Pancreas (tissue), 10 donors: ENCODE measurements around the gene CATSPERB. TPM values are rescaled to one million over a fixed set of nuclear protein-coding genes. Genes with fewer than 3 reads are reported as not detected.

Experiments used
- ATAC-seq, 4 donors: fragments of 200-7000 bp; cut with Tn5 transposase; one replicate each; pipeline versions ENCODE4 v1.8.0 to v1.9.1; 2020; ENCODE audit warnings: mild to moderate bottlenecking in 4 of 4, moderate library complexity in 4 of 4
- DNase-seq, 6 donors: peaks; one replicate each; pipeline ENCODE4 v3.0.0-alpha.2; 2020
- FAIRE-seq: peaks from 2 replicates; lab custom pipeline; 2012; peaks lifted over from hg19 to GRCh38; lab: Jason Lieb, UNC
- H3K27ac ChIP-seq, 4 donors: fragments of 200-600 bp; sonication (generic); 1 replicate in 3 of 4; 2 replicates in 1 of 4; pipeline versions ENCODE4 v1.5.0 to v1.8.0; 2020
- H3K27me3 ChIP-seq, 4 donors: fragments of 200-600 bp; one replicate each; pipeline ENCODE4 v1.8.0; 2021
- H3K36me3 ChIP-seq, 3 donors: fragments of 200-600 bp; sonication (generic) in 1 of 3; one replicate each; pipeline versions ENCODE4 v1.5.0 to v1.8.0; 2020 to 2021
- H3K4me1 ChIP-seq, 3 donors: fragments of 200-600 bp; one replicate each; pipeline ENCODE4 v1.8.0; 2021
- H3K4me3 ChIP-seq, 4 donors: fragments of 200-600 bp; sonication (generic) in 2 of 4; one replicate each; pipeline versions ENCODE4 v1.5.0 to v1.8.0; 2020 to 2021
- H3K9me3 ChIP-seq, 4 donors: fragments of 200-600 bp; one replicate each; pipeline ENCODE4 v1.8.0; 2021
- CTCF ChIP-seq, 4 donors: fragments of 200-600 bp; sonication (generic) in 3 of 4; IDR thresholded peaks; one replicate each; pipeline versions ENCODE4 v1.5.0 to v1.8.0; 2021; ENCODE audit warnings: antibody characterized with exemption in 4 of 4
- WGBS, 2 donors: extraction: QIAGEN DNeasy Blood & Tissue Kit; methylation state at CpG; one replicate each; pipeline ENCODE4 v1.1.7; 2013; 5-methylcytosine and 5-hydroxymethylcytosine counted together
- intact Hi-C, 3 donors: fragments of 100-400 bp; cut with DNase I; formaldehyde crosslinking; loops; one replicate each; pipeline versions ENCODE4 v1.11.1 to v1.14.2; 2022
- polyA plus RNA-seq, 2 donors: library from polyadenylated mRNA; stranded (reverse); fragments of 200-250 nt; gene quantifications; one replicate each; pipeline ENCODE4 v1.2.3, GENCODE V29; 2013
- total RNA-seq, 6 donors: library from RNA; stranded (reverse); fragmentation: NEBNext Ultra II Directional in 4 of 6; extraction: Animal tissue kit (Norgen Biotek cat#: 25700) in 4 of 6; gene quantifications; one replicate each; pipeline versions ENCODE4 v1.2.1 to v1.2.4, GENCODE V29; 2021 to 2023
- donor health status: healthy with polysubstance abuse.
- donor health status: DM: no; HTN: no; CAD: no; lungs with moderate emphysema.
- donor health status: DM: no; HTN: no; CAD: no.
- donor health status: control.
- donor health status: control.
- donor health status: Bipolar disorder and iron deficiency.
- donor health status: DM: yes; HTN: yes; CAD: no.
- donor health status: DM: no; HTN: no; CAD: no.
- donor health status: DM: no; HTN: no; CAD: no.
- donor health status: DM: yes; HTN: yes; CAD: no.

Gene CATSPERB
- total and polyA plus RNA-seq, 8 donors = 6.0 to 40.0 (median 18.6) TPM

- no peak for TF ChIP-seq CTCF (IDR thresholded peaks at IDR 0.05)
Measured at GRCh38 chr14:91653451-91653850, 78.4 kb downstream of the CATSPERB start.

GRCh38 chr14:91649930-91650329 lies 82.0 kb downstream of the CATSPERB start:
- WGBS, 2 donors = 31 to 49% methylated on average over 2 of the region's 2 CpGs
- intact Hi-C loops = loop anchor here in 1 of 3 donors (5.0 kb wide), 1 partner anchor 262 kb away; no protein-coding TSS in a partner anchor
- Histone ChIP-seq H3K27me3 (no peaks in the 10 kb centered on the region), H3K9me3 (no peaks in the 10 kb centered on the region), H3K4me1 (peaks cover 0 to 21% (median 0%) of the 10 kb centered on the region in 3 donors), H3K36me3 (no peaks in the 10 kb centered on the region), H3K4me3 (no peak overlapping the region), H3K27ac (no peak overlapping the region)
- TF ChIP-seq CTCF (IDR thresholded peaks at IDR 0.05) = peak in 1 of 4 donors; percentile 27
- ATAC-seq (peak in 2 of 4 donors; percentile 55 to 72), FAIRE-seq (peak; percentile 90), DNase-seq (peak in 1 of 6 donors; percentile 19)

More at GRCh38 chr14:91653451-91653850, 78.4 kb downstream of the CATSPERB start:
- DNase-seq = no peak
- no peaks in the 10 kb centered on the region for H3K9me3 ChIP-seq
- WGBS, 2 donors = 95 to 100% methylated on average over 2 of the region's 2 CpGs
- intact Hi-C loops = no loop called here
- peaks cover 0 to 31% (median 0%) of the 10 kb centered on the region in 3 donors for H3K4me1 ChIP-seq
- no peak overlapping the region for H3K4me3 ChIP-seq
- FAIRE-seq = no peak
- no peaks in the 10 kb centered on the region for H3K27me3 ChIP-seq
- no peak for ATAC-seq
- no peaks in the 10 kb centered on the region for H3K36me3 ChIP-seq
- H3K27ac ChIP-seq = peak overlapping the region in 2 of 4 donors; percentile 41 to 78

- TF ChIP-seq CTCF (IDR thresholded peaks at IDR 0.05) = no peak
- DNase-seq = no peak
- no peak overlapping the region for H3K4me3 ChIP-seq
- H3K9me3 ChIP-seq = no peaks in the 10 kb centered on the region
- H3K4me1 ChIP-seq = peaks cover 0 to 2% (median 0%) of the 10 kb centered on the region in 3 donors
- no peaks in the 10 kb centered on the region for H3K27me3 ChIP-seq
- FAIRE-seq = no peak
- no peak overlapping the region for H3K27ac ChIP-seq
- 89 to 92% methylated on average over 1 of the region's 1 CpG for WGBS, 2 donors
- intact Hi-C loops = loop anchor here in 1 of 3 donors (5.0 kb wide), 1 partner anchor 264 kb away; no protein-coding TSS in a partner anchor
- ATAC-seq = no peak
- H3K36me3 ChIP-seq = no peaks in the 10 kb centered on the region
Measured at GRCh38 chr14:91647856-91648255, 84.0 kb downstream of the CATSPERB start.

DNA sequence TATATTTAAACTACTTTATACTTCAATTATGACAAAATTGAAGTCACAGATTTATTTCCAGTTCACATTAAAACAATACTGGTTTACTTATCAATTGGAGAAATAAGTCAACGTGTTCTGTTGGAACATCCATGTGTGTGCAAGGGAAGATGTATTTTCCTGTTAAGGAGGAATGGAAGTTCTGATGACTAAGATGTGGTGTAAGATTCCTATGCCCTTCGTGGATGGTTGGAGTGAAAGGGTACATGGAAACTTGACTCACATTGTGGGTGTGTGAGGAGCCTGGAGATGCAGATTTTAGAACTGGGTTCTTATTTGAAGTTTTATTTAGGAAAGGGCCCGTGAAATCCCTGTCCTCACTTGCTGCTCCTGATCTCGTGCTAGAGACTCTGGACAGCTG lies 95.3 kb downstream of the CATSPERB start:
- ATAC-seq (no peak), FAIRE-seq (no peak), DNase-seq (no peak)
- WGBS, 2 donors = 68 to 83% methylated on average over 4 of the region's 4 CpGs
- no peak for TF ChIP-seq CTCF (IDR thresholded peaks at IDR 0.05)
- intact Hi-C loops = no loop called here
- H3K9me3 ChIP-seq = no peaks in the 10 kb centered on the region
- no peaks in the 10 kb centered on the region for H3K4me1 ChIP-seq
- no peaks in the 10 kb centered on the region for H3K27me3 ChIP-seq
- no peak overlapping the region for H3K4me3 ChIP-seq
- H3K36me3 ChIP-seq = no peaks in the 10 kb centered on the region
- H3K27ac ChIP-seq = no peak overlapping the region

DNA sequence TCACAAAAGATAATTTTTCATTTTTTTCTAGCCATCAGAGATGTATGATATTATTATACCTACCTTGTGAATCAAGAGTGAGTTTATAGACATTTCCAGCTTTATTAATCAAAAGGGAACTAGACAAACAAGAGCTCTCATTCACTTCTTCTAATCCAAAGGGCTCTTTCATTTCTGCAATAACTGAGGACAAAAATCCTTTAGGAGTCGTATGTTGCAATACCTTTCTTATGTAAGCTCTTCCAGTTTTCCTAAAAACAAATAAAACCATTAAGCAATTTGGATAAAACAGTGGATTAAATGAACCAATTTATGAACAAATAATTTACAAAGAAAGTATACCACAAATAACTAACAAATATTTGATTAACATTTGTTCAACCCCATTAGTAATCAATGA lies 107.1 kb downstream of the CATSPERB start:
- Histone ChIP-seq H3K36me3 (no peaks in the 10 kb centered on the region), H3K27me3 (no peaks in the 10 kb centered on the region), H3K27ac (no peak overlapping the region), H3K4me1 (no peaks in the 10 kb centered on the region), H3K4me3 (no peak overlapping the region), H3K9me3 (no peaks in the 10 kb centered on the region)
- intact Hi-C loops = loop anchor here in 1 of 3 donors (10.0 kb wide), 1 partner anchor 70 kb away; no protein-coding TSS in a partner anchor
- peak; percentile 39 for FAIRE-seq
- no peak for ATAC-seq
- 89% methylated on average over 1 of the region's 1 CpG for WGBS, 2 donors
- DNase-seq = no peak
- TF ChIP-seq CTCF (IDR thresholded peaks at IDR 0.05) = no peak
